ENCODE results near the gene SETX. TPM values are rescaled to one million over a fixed set of nuclear protein-coding genes. Genes with fewer than 3 reads are reported as not detected.
"Not testable (repeated sequence)": the region's sequence is repeated elsewhere in the genome, so short reads cannot be mapped to it uniquely, and the experiment has no call there.

SETX gene
- total RNA-seq, result 53.4 TPM
- long read RNA-seq, partial matches to known transcripts, result 36 of 62 reads
- long read RNA-seq, other reads (novel, unspliced or antisense), result 26 of 62 reads

GRCh38 chr9:132354637-132355355, at the start of gene SETX:
Gene SETX, minus strand, starts transcription at chr9:132354986. Its CDS starts 5,558 bp downstream, at chr9:132349428.
- peak; percentile 99 for DNase-seq (ENCODE audit: low spot score)

- no peak for DNase-seq (ENCODE audit: low spot score)
Observed at GRCh38 chr9:132404228-132404881, 49.6 kb upstream of the SETX start.

GRCh38 chr9:132401824-132402223, 47.0 kb upstream of the SETX start:
- DNase-seq (ENCODE audit: low spot score), result no peak

GRCh38 chr9:132395560-132395959, 40.8 kb upstream of the SETX start:
- DNase-seq (ENCODE audit: low spot score), result peak; percentile 33

- peak; percentile 49 for DNase-seq (ENCODE audit: low spot score)
Observed at GRCh38 chr9:132391449-132391848, 36.7 kb upstream of the SETX start.

GRCh38 chr9:132390966-132391365, 36.2 kb upstream of the SETX start:
- DNase-seq (ENCODE audit: low spot score), result no peak

GRCh38 chr9:132387133-132387532, 32.3 kb upstream of the SETX start:
- DNase-seq (ENCODE audit: low spot score), result peak; percentile 49

GRCh38 chr9:132384376-132384775, 29.6 kb upstream of the SETX start:
- no peak for DNase-seq (ENCODE audit: low spot score)

- peak; percentile 33 for DNase-seq (ENCODE audit: low spot score)
Observed at GRCh38 chr9:132383462-132383883, 28.7 kb upstream of the SETX start.

GRCh38 chr9:132381966-132382541, 27.3 kb upstream of the SETX start:
- peak; percentile 35 for DNase-seq (ENCODE audit: low spot score)

- DNase-seq (ENCODE audit: low spot score), result peak; percentile 43
Observed at GRCh38 chr9:132378416-132378815, 23.6 kb upstream of the SETX start.

- DNase-seq (ENCODE audit: low spot score), result not testable (repeated sequence)
Observed at GRCh38 chr9:132377769-132378168, 23.0 kb upstream of the SETX start.

- DNase-seq (ENCODE audit: low spot score), result peak; percentile 45
Observed at GRCh38 chr9:132372177-132373095, 17.6 kb upstream of the SETX start.

GRCh38 chr9:132370592-132370991, 15.8 kb upstream of the SETX start:
- no peak for DNase-seq (ENCODE audit: low spot score)

GRCh38 chr9:132369421-132369820, 14.6 kb upstream of the SETX start:
- peak; percentile 30 for DNase-seq (ENCODE audit: low spot score)

GRCh38 chr9:132367613-132368313, 13.0 kb upstream of the SETX start:
- DNase-seq (ENCODE audit: low spot score), result peak; percentile 55

GRCh38 chr9:132366481-132366880, 11.7 kb upstream of the SETX start:
- no peak for DNase-seq (ENCODE audit: low spot score)

GRCh38 chr9:132365986-132366385, 11.2 kb upstream of the SETX start:
- DNase-seq (ENCODE audit: low spot score), result no peak

GRCh38 chr9:132364068-132364467, 9.3 kb upstream of the SETX start:
- no peak for DNase-seq (ENCODE audit: low spot score)

- DNase-seq (ENCODE audit: low spot score), result no peak
Observed at GRCh38 chr9:132357764-132358163, 3.0 kb upstream of the SETX start.

Measured in mesenteric fat pad (tissue), 1 donor.